ENCODE results near the gene AOPEP. TPM values are rescaled to one million over a fixed set of nuclear protein-coding genes. Genes with fewer than 3 reads are reported as not detected.

The AOPEP gene
- total RNA-seq, 1 experiment from 2014 or later, result 32.4 TPM

- POLR2A ChIA-PET, result interaction anchor here (0.6 to 1.3 kb wide), 4 partner anchors 8 to 140 kb away, joined by 3 to 4 read pairs (median 4); no protein-coding TSS in a partner anchor
- H3K36me3 Mint-ChIP-seq (ENCODE audit: insufficient read depth, unreplicated experiment), result peaks cover 17% of the 10 kb centered on the region
- H3K9me3 Mint-ChIP-seq (ENCODE audit: unreplicated experiment), result no peaks in the 10 kb centered on the region
- H3K4me3 Mint-ChIP-seq (ENCODE audit: unreplicated experiment), result no peak overlapping the region
- no peak for TF ChIP-seq CTCF (IDR thresholded peaks at IDR 0.05; ENCODE audit: unreplicated experiment)
- no peak overlapping the region for H3K27ac Mint-ChIP-seq (ENCODE audit: low read depth, unreplicated experiment)
- DNase-seq (ENCODE audit: unreplicated experiment), result no peak
- no TSS peak for BruUV-seq (replicated peaks)
- intact Hi-C loops (cut with micrococcal nuclease), result no loop called here
- no peaks in the 10 kb centered on the region for H3K27me3 Mint-ChIP-seq (ENCODE audit: insufficient read depth, unreplicated experiment)
- CTCF ChIA-PET, result interaction anchor here (0.5 kb wide), 1 partner anchor 524 kb away, joined by 3 read pairs; no protein-coding TSS in a partner anchor
- no peaks in the 10 kb centered on the region for H3K4me1 Mint-ChIP-seq (ENCODE audit: insufficient read depth, unreplicated experiment)
These were observed 261.2 kb downstream of the AOPEP start for GRCh38 chr9:94987731-94988130.

GRCh38 chr9:94990897-94991561 is 264.5 kb downstream of the AOPEP start:
- POLR2A ChIA-PET, result interaction anchor here (1.5 kb wide), 1 partner anchor 13 kb away, joined by 5 read pairs; no protein-coding TSS in a partner anchor
- H3K9me3 Mint-ChIP-seq (ENCODE audit: unreplicated experiment), result no peaks in the 10 kb centered on the region
- BruUV-seq (replicated peaks), result no TSS peak
- H3K4me1 Mint-ChIP-seq (ENCODE audit: insufficient read depth, unreplicated experiment), result no peaks in the 10 kb centered on the region
- no peaks in the 10 kb centered on the region for H3K27me3 Mint-ChIP-seq (ENCODE audit: insufficient read depth, unreplicated experiment)
- peaks cover 17% of the 10 kb centered on the region for H3K36me3 Mint-ChIP-seq (ENCODE audit: insufficient read depth, unreplicated experiment)
- intact Hi-C loops (cut with micrococcal nuclease), result no loop called here
- H3K4me3 Mint-ChIP-seq (ENCODE audit: unreplicated experiment), result no peak overlapping the region
- CTCF ChIA-PET, result no interaction called here
- DNase-seq (ENCODE audit: unreplicated experiment), result no peak
- no peak for TF ChIP-seq CTCF (IDR thresholded peaks at IDR 0.05; ENCODE audit: unreplicated experiment)
- no peak overlapping the region for H3K27ac Mint-ChIP-seq (ENCODE audit: low read depth, unreplicated experiment)

GRCh38 chr9:94991961-94992907 is 265.7 kb downstream of the AOPEP start:
- POLR2A ChIA-PET, result interaction anchor here (0.6 to 1.5 kb wide), 2 partner anchors 11 to 63 kb away, joined by 3 to 5 read pairs; no protein-coding TSS in a partner anchor

More at GRCh38 chr9:94991961-94992907, 265.7 kb downstream of the AOPEP start:
- Mint-ChIP-seq H3K4me1 (ENCODE audit: insufficient read depth, unreplicated experiment) (no peaks in the 10 kb centered on the region), H3K27ac (ENCODE audit: low read depth, unreplicated experiment) (peak overlapping the region; percentile 46), H3K4me3 (ENCODE audit: unreplicated experiment) (no peak overlapping the region), H3K36me3 (ENCODE audit: insufficient read depth, unreplicated experiment) (peaks cover 10% of the 10 kb centered on the region), H3K9me3 (ENCODE audit: unreplicated experiment) (no peaks in the 10 kb centered on the region), H3K27me3 (ENCODE audit: insufficient read depth, unreplicated experiment) (no peaks in the 10 kb centered on the region)
- no peak for TF ChIP-seq CTCF (IDR thresholded peaks at IDR 0.05; ENCODE audit: unreplicated experiment)
- no peak for DNase-seq (ENCODE audit: unreplicated experiment)
- BruUV-seq (replicated peaks), result no TSS peak
- CTCF ChIA-PET, result interaction anchor here (0.7 kb wide), 1 partner anchor 124 kb away, joined by 4 read pairs; no protein-coding TSS in a partner anchor
- intact Hi-C loops (cut with micrococcal nuclease), result no loop called here

Measured in MCF 10A (cell line).